ENCODE measurements around the gene ZNRF3.

GRCh38 chr22:29069463-29069862, 186.1 kb downstream of the ZNRF3 start:
- TF ChIP-seq POLR2AphosphoS5 (IDR thresholded peaks at IDR 0.05; ENCODE audit: low read depth) (no peak), CTCF (conservative IDR thresholded peaks at IDR 0.05; ENCODE audit: low read depth in 2 of 2) (no peak), EZH2 (IDR thresholded peaks at IDR 0.05; ENCODE audit: low read depth, unreplicated experiment) (no peak), REST (IDR thresholded peaks at IDR 0.05; ENCODE audit: unreplicated experiment) (no peak), CREB1 (CRISPR knock-in tag; IDR thresholded peaks at IDR 0.05; ENCODE audit: low read depth) (no peak), EZH2phosphoT487 (IDR thresholded peaks at IDR 0.05; ENCODE audit: unreplicated experiment) (no peak), JUNB (IDR thresholded peaks at IDR 0.05; ENCODE audit: unreplicated experiment) (no peak), ZNF114 (CRISPR knock-in tag; IDR thresholded peaks at IDR 0.05) (no peak), ETS1 (IDR thresholded peaks at IDR 0.05) (no peak), ZNF331 (CRISPR knock-in tag; IDR thresholded peaks at IDR 0.05; ENCODE audit: low read depth) (no peak), STAT1 (IDR thresholded peaks at IDR 0.05; ENCODE audit: unreplicated experiment) (no peak)
